Endothelial cell of umbilical vein (primary cell): ENCODE results near the gene AGFG2. TPM values are rescaled to one million over a fixed set of nuclear protein-coding genes. Genes with fewer than 3 reads are reported as not detected.

ENCODE experiments used
- BruUV-seq: library from RNA; stranded (reverse); fragments of 400-500 nt; replicated peaks from 2 replicates; lab custom pipeline; 2021; lab: Mats Ljungman, UMichigan
- CTCF ChIA-PET: fragments of 300-600, 350-600 bp; sonication (Branson Sonifier 250); formaldehyde crosslinking; loops from one replicate; lab custom pipeline; 2021; ENCODE audit warnings: antibody characterized with exemption, inconsistent platforms; lab: Charles Lee
- POLR2A ChIA-PET: fragments of 300-600, 350-600 bp; sonication (Branson Sonifier 250); formaldehyde crosslinking; loops from one replicate; lab custom pipeline; 2021; ENCODE audit warnings: antibody characterized with exemption, inconsistent platforms; lab: Charles Lee
- DNase-seq: peaks from one replicate; pipeline ENCODE4 v3.0.0-alpha.2; 2011; ENCODE audit warnings: low read depth, low spot score
- FAIRE-seq: peaks from 2 replicates; lab custom pipeline; 2011; peaks lifted over from hg19 to GRCh38; lab: Jason Lieb, UNC
- H2AFZ ChIP-seq: 2 replicates; pipeline ENCODE4 v1.6.0; 2012; ENCODE audit warnings: low read depth, low read length, control low read depth, inconsistent platforms
- H3K27ac ChIP-seq: 2 replicates; pipeline ENCODE4 v1.5.1; 2011; ENCODE audit warnings: low read depth, mild to moderate bottlenecking, control low read depth, low read length, moderate library complexity; ENCODE audit not compliant: insufficient read depth
- H3K27me3 ChIP-seq, 2 experiments: 2 replicates each; pipeline versions ENCODE4 v1.6.0 to v1.6.1; 2011; ENCODE audit warnings: low read length in 2 of 2, mixed read lengths in 1 of 2; ENCODE audit not compliant: control insufficient read depth in 2 of 2, insufficient read depth in 2 of 2
- H3K36me3 ChIP-seq, 2 experiments: 2 replicates in 1 of 2; 3 replicates in 1 of 2; pipeline ENCODE4 v1.5.1; 2011; ENCODE audit warnings: low read length in 2 of 2, mild to moderate bottlenecking in 1 of 2, moderate library complexity in 1 of 2; ENCODE audit not compliant: control insufficient read depth in 2 of 2, insufficient read depth in 2 of 2; ENCODE audit errors: extremely low read depth in 1 of 2
- H3K4me1 ChIP-seq: 3 replicates; pipeline ENCODE4 v1.5.1; 2011; ENCODE audit warnings: mild to moderate bottlenecking, low read length; ENCODE audit not compliant: control insufficient read depth, insufficient read depth; ENCODE audit errors: extremely low read depth
- H3K4me2 ChIP-seq: 2 replicates; pipeline ENCODE4 v1.6.1; 2011; ENCODE audit warnings: low read length, control low read depth, mixed read lengths; ENCODE audit not compliant: insufficient read depth
- H3K4me3 ChIP-seq, 3 experiments: fragments of 200-600 bp in 1 of 3; sonication (generic), shearing (Covaris generic) in 1 of 3; replicated peaks in 1 of 3; 2 replicates each; pipeline ENCODE4 v1.5.1; 2011 to 2016; ENCODE audit warnings: control low read depth in 3 of 3, low read length in 3 of 3, mild to moderate bottlenecking in 2 of 3, inconsistent platforms in 1 of 3, low read depth in 1 of 3, moderate library complexity in 1 of 3; ENCODE audit not compliant: insufficient read depth in 1 of 3
- H3K79me2 ChIP-seq: 2 replicates; pipeline ENCODE4 v1.6.0; 2012; ENCODE audit warnings: low read length, inconsistent platforms; ENCODE audit not compliant: control insufficient read depth, insufficient read depth
- H3K9ac ChIP-seq: replicated peaks from 2 replicates; pipeline ENCODE3; 2011; ENCODE audit warnings: low read length, control low read depth; ENCODE audit not compliant: insufficient read depth; ENCODE audit errors: extremely low read depth
- H3K9me1 ChIP-seq: replicated peaks from 3 replicates; pipeline ENCODE4 v1.6.0; 2011; ENCODE audit warnings: mild to moderate bottlenecking, low read length; ENCODE audit not compliant: control insufficient read depth, insufficient read depth; ENCODE audit errors: extremely low read depth
- H3K9me3 ChIP-seq: replicated peaks from 2 replicates; pipeline ENCODE4 v1.5.1; 2012; ENCODE audit warnings: low read length, inconsistent platforms; ENCODE audit not compliant: control insufficient read depth, insufficient read depth
- H4K20me1 ChIP-seq: replicated peaks from 2 replicates; pipeline ENCODE3; 2011; ENCODE audit warnings: mild to moderate bottlenecking, low read length; ENCODE audit not compliant: control insufficient read depth, insufficient read depth; ENCODE audit errors: extremely low read depth
- CTCF ChIP-seq, 2 donors: IDR thresholded peaks; 1 replicate in 1 of 2; 2 replicates in 1 of 2; pipeline ENCODE4 v1.5.1; 2011; ENCODE audit warnings: low read length in 2 of 2, mild to moderate bottlenecking in 2 of 2, moderate library complexity in 2 of 2, control low read depth in 1 of 2, inconsistent platforms in 1 of 2, low read depth in 1 of 2; ENCODE audit not compliant: insufficient read depth in 1 of 2; ENCODE audit errors: extremely low read depth in 1 of 2
- EZH2 ChIP-seq: IDR thresholded peaks from 2 replicates; pipeline ENCODE4 v1.6.1; 2012; ENCODE audit warnings: borderline replicate concordance, low read depth, mild to moderate bottlenecking, moderate library complexity, low read length, inconsistent platforms; ENCODE audit not compliant: severe bottlenecking
- FOS ChIP-seq: IDR thresholded peaks from 2 replicates; pipeline ENCODE4 v1.6.1; 2011; ENCODE audit warnings: mild to moderate bottlenecking, low read length, moderate library complexity, borderline replicate concordance; ENCODE audit not compliant: insufficient read depth
- GATA2 ChIP-seq: IDR thresholded peaks from 2 replicates; pipeline ENCODE4 v1.7.0; 2011; ENCODE audit warnings: low read depth, mild to moderate bottlenecking, moderate library complexity, mixed read lengths, low read length; ENCODE audit not compliant: insufficient read length, insufficient read depth
- JUN ChIP-seq: IDR thresholded peaks from 2 replicates; pipeline ENCODE4 v1.6.1; 2011; ENCODE audit warnings: borderline replicate concordance, low read depth; ENCODE audit not compliant: insufficient read length, insufficient read depth
- MAX ChIP-seq: IDR thresholded peaks from 2 replicates; pipeline ENCODE4 v1.6.1; 2011; ENCODE audit not compliant: insufficient read depth, insufficient read length
- MYC ChIP-seq: IDR thresholded peaks from one replicate; pipeline ENCODE4 v1.6.1; 2011; ENCODE audit warnings: mild to moderate bottlenecking, low read depth, low read length
- POLR2A ChIP-seq: IDR thresholded peaks from 2 replicates; pipeline ENCODE4 v1.6.1; 2012; ENCODE audit warnings: low read depth, mild to moderate bottlenecking, control low read depth, low read length
- POLR2AphosphoS5 ChIP-seq: IDR thresholded peaks from 2 replicates; pipeline ENCODE4 v1.6.1; 2012; ENCODE audit warnings: low read depth, mild to moderate bottlenecking, control low read depth, low read length, moderate library complexity; ENCODE audit not compliant: insufficient read depth
- dilution Hi-C: fragments of 300-500 bp; cut with MboI; formaldehyde crosslinking; loops from one replicate; pipeline ENCODE4 v1.15.0; 2019; ENCODE audit warnings: low sequenced_read_pairs; ENCODE audit not compliant: extremely low pct_ligation_motif_present
- intact Hi-C: fragments of 100-400 bp; cut with micrococcal nuclease; formaldehyde crosslinking; loops from one replicate; pipeline ENCODE4 v1.10.0; 2022
- polyA plus RNA-seq, 4 experiments: library from polyadenylated mRNA; depleted of rRNA in 3 of 4; stranded (reverse) in 3 of 4; unstranded in 1 of 4; fragments of >200 nt; gene quantifications; 2 replicates each; pipeline versions ENCODE4 v1.2.1 to v1.2.3, GENCODE V29; 2011 to 2012; ENCODE audit warnings: missing spikeins in 1 of 4
- total RNA-seq: library from RNA; stranded (reverse); gene quantifications from 2 replicates; pipeline ENCODE4 v1.2.3, GENCODE V29; 2021

Gene AGFG2
- total and polyA plus RNA-seq, 2 donors (not counting 3 experiments of a cell fraction or from before 2014, with no cell fraction given): 33.6 to 44.6 TPM

GRCh38 chr7:100517305-100517704 lies 21.7 kb upstream of the AGFG2 start:
- no peaks in the 10 kb centered on the region for H3K9me1 ChIP-seq
- ChIA-PET CTCF (no interaction called here), POLR2A (no interaction called here)
- no peak overlapping the region for H3K9ac ChIP-seq
- dilution Hi-C loops: no loop called here
- H4K20me1 ChIP-seq: no peaks in the 10 kb centered on the region
- no peak overlapping the region for H3K4me2 ChIP-seq
- BruUV-seq: no TSS peak
- H3K27me3 ChIP-seq: no peaks in the 10 kb centered on the region
- DNase-seq (no peak), FAIRE-seq (no peak)
- no peak overlapping the region for H3K27ac ChIP-seq
- intact Hi-C loops: no loop called here
- no peak overlapping the region for H3K4me3 ChIP-seq
- H3K36me3 ChIP-seq: no peaks in the 10 kb centered on the region
- TF ChIP-seq JUN (no peak), POLR2AphosphoS5 (no peak), MYC (no peak)
- H2AFZ ChIP-seq: no peak overlapping the region
- H3K4me1 ChIP-seq: peaks cover 12% of the 10 kb centered on the region
- no peaks in the 10 kb centered on the region for H3K79me2 ChIP-seq
- H3K9me3 ChIP-seq: no peaks in the 10 kb centered on the region

GRCh38 chr7:100519580-100519979 lies 19.4 kb upstream of the AGFG2 start:
- dilution Hi-C loops: no loop called here
- H3K4me2 ChIP-seq: no peak overlapping the region
- intact Hi-C loops: no loop called here
- H3K27ac ChIP-seq: no peak overlapping the region
- no peaks in the 10 kb centered on the region for H4K20me1 ChIP-seq
- peaks cover 11% of the 10 kb centered on the region for H3K4me1 ChIP-seq
- H3K9me1 ChIP-seq: no peaks in the 10 kb centered on the region
- H3K79me2 ChIP-seq: no peaks in the 10 kb centered on the region
- H2AFZ ChIP-seq: no peak overlapping the region
- FAIRE-seq (no peak), DNase-seq (no peak)
- H3K9ac ChIP-seq: no peak overlapping the region
- no peak for TF ChIP-seq CTCF (IDR thresholded peaks at IDR 0.05; ENCODE audit: extremely low read depth in 1 of 2, insufficient read depth in 1 of 2, low read depth in 1 of 2, low read length in 2 of 2)
- TF ChIP-seq POLR2AphosphoS5: no peak
- no peak for TF ChIP-seq FOS
- no peak for TF ChIP-seq EZH2
- no peak for TF ChIP-seq JUN
- no peak for TF ChIP-seq MAX
- TF ChIP-seq MYC: no peak
- TF ChIP-seq POLR2A: no peak
- TF ChIP-seq GATA2: no peak
- H3K9me3 ChIP-seq: no peaks in the 10 kb centered on the region
- BruUV-seq: no TSS peak
- POLR2A ChIA-PET: no interaction called here
- H3K27me3 ChIP-seq: no peaks in the 10 kb centered on the region
- no peaks in the 10 kb centered on the region for H3K36me3 ChIP-seq
- CTCF ChIA-PET: no interaction called here
- H3K4me3 ChIP-seq: no peak overlapping the region
